Measurements from ENCODE around the gene VWA7.
A peak's percentile ranks its signal among the peaks of the same experiment; 100 is the strongest.

Gene VWA7

GRCh38 chr6:31775184-31775583 is 1.9 kb downstream of the VWA7 start:
- no peak overlapping the region for H3K4me3 ChIP-seq (replicated peaks; ENCODE audit: low read depth, low read length)
- H3K27me3 ChIP-seq (replicated peaks; ENCODE audit: control insufficient read depth, insufficient read depth, low read length), result no peaks in the 10 kb centered on the region
- peaks cover 15% of the 10 kb centered on the region for H3K36me3 ChIP-seq (ENCODE audit: control insufficient read depth, insufficient read depth, low read length)
- TF ChIP-seq CTCF (IDR thresholded peaks at IDR 0.05; ENCODE audit: insufficient read depth, low read length, poor library complexity, severe bottlenecking), result no peak
- no peak for DNase-seq (ENCODE audit: extremely low read depth, insufficient read length)

GRCh38 chr6:31771992-31772358 is 5.2 kb downstream of the VWA7 start:
- no peak for DNase-seq (ENCODE audit: extremely low read depth, insufficient read length)
- Histone ChIP-seq H3K4me3 (replicated peaks; ENCODE audit: low read depth, low read length) (no peak overlapping the region), H3K27me3 (replicated peaks; ENCODE audit: control insufficient read depth, insufficient read depth, low read length) (no peaks in the 10 kb centered on the region), H3K36me3 (ENCODE audit: control insufficient read depth, insufficient read depth, low read length) (no peaks in the 10 kb centered on the region)
- TF ChIP-seq CTCF (IDR thresholded peaks at IDR 0.05; ENCODE audit: insufficient read depth, low read length, poor library complexity, severe bottlenecking), result no peak

- Histone ChIP-seq H3K27me3 (replicated peaks; ENCODE audit: control insufficient read depth, insufficient read depth, low read length) (no peaks in the 10 kb centered on the region), H3K4me3 (replicated peaks; ENCODE audit: low read depth, low read length) (no peak overlapping the region), H3K36me3 (ENCODE audit: control insufficient read depth, insufficient read depth, low read length) (no peaks in the 10 kb centered on the region)
- TF ChIP-seq CTCF (IDR thresholded peaks at IDR 0.05; ENCODE audit: insufficient read depth, low read length, poor library complexity, severe bottlenecking), result no peak
- DNase-seq (ENCODE audit: extremely low read depth, insufficient read length), result no peak
Observed at GRCh38 chr6:31770860-31771259, 6.3 kb downstream of the VWA7 start.

- peak; percentile 93 for TF ChIP-seq CTCF (IDR thresholded peaks at IDR 0.05; ENCODE audit: insufficient read depth, low read length, poor library complexity, severe bottlenecking)
- peak; percentile 73 for DNase-seq (ENCODE audit: extremely low read depth, insufficient read length)
Observed at GRCh38 chr6:31769684-31770371, 7.3 kb downstream of the VWA7 start.

GRCh38 chr6:31768363-31769257 is 8.5 kb downstream of the VWA7 start:
- TF ChIP-seq CTCF (IDR thresholded peaks at IDR 0.05; ENCODE audit: insufficient read depth, low read length, poor library complexity, severe bottlenecking), result no peak
- no peak for DNase-seq (ENCODE audit: extremely low read depth, insufficient read length)
- H3K27me3 ChIP-seq (replicated peaks; ENCODE audit: control insufficient read depth, insufficient read depth, low read length), result no peaks in the 10 kb centered on the region
- H3K36me3 ChIP-seq (ENCODE audit: control insufficient read depth, insufficient read depth, low read length), result peaks cover 2% of the 10 kb centered on the region; the same call in 1 of the 2 replicates
- no peak overlapping the region for H3K4me3 ChIP-seq (replicated peaks; ENCODE audit: low read depth, low read length)

More at GRCh38 chr6:31769684-31770371, 7.3 kb downstream of the VWA7 start:
- no peaks in the 10 kb centered on the region for H3K27me3 ChIP-seq (replicated peaks; ENCODE audit: control insufficient read depth, insufficient read depth, low read length)
- no peak overlapping the region for H3K4me3 ChIP-seq (replicated peaks; ENCODE audit: low read depth, low read length)
- no peaks in the 10 kb centered on the region for H3K36me3 ChIP-seq (ENCODE audit: control insufficient read depth, insufficient read depth, low read length)
